PC-3 (cell line): ENCODE measurements around the gene PCBP3.

ENCODE experiments used
- CTCF ChIP-seq: fragments of 300-600 bp; sonication (generic); conservative IDR thresholded peaks from 2 replicates; pipeline ENCODE4 v1.5.1; 2017; ENCODE audit warnings: antibody characterized with exemption, low read depth, mild to moderate bottlenecking, low read length
- EZH2 ChIP-seq: fragments of 300-600 bp; sonication (generic); IDR thresholded peaks from one replicate; pipeline ENCODE4 v1.6.1; 2017; ENCODE audit warnings: antibody characterized with exemption, mild to moderate bottlenecking, low read length; ENCODE audit not compliant: unreplicated experiment

GRCh38 chr21:45951676-45952075 is 308.2 kb downstream of the PCBP3 start:
- TF ChIP-seq CTCF (no peak), EZH2 (no peak)
